IMR-90 (cell line): ENCODE results near the gene PLPP1. TPM values are rescaled to one million over a fixed set of nuclear protein-coding genes. Genes with fewer than 3 reads are reported as not detected.

Experiments
- ATAC-seq: fragments of 200-7000 bp; cut with Tn5 transposase; 2 replicates; pipeline ENCODE4 v1.9.1; 2020; ENCODE audit warnings: low read depth, mild to moderate bottlenecking, moderate library complexity
- BruUV-seq: library from RNA; stranded (reverse); fragments of 400-500 nt; replicated peaks from 2 replicates; lab custom pipeline; 2021; lab: Mats Ljungman, UMichigan
- CTCF ChIA-PET: fragments of 300-600 bp; formaldehyde crosslinking; extraction: SDS; loops from one replicate; lab custom pipeline; 2021; ENCODE audit warnings: antibody characterized with exemption; lab: Yijun Ruan, JAX
- POLR2A ChIA-PET: fragments of 300-600 bp; sonication (Branson Sonifier 250); formaldehyde crosslinking; loops from one replicate; lab custom pipeline; 2022; ENCODE audit warnings: antibody characterized with exemption; ENCODE audit not compliant: unreplicated experiment; lab: Charles Lee
- DNase-seq: peaks from one replicate; pipeline ENCODE4 v3.0.0; 2013
- H2AFZ ChIP-seq: replicated peaks from 2 replicates; pipeline ENCODE3; 2013; ENCODE audit warnings: low read length, mild to moderate bottlenecking; ENCODE audit not compliant: poor library complexity
- H2AK5ac ChIP-seq: 2 replicates; pipeline ENCODE4 v1.6.1; 2013; ENCODE audit warnings: low read depth, low read length, inconsistent platforms
- H2AK9ac ChIP-seq: replicated peaks from 2 replicates; pipeline ENCODE3; 2013; ENCODE audit warnings: mild to moderate bottlenecking, low read depth, low read length, moderate library complexity; ENCODE audit not compliant: poor library complexity
- H2BK120ac ChIP-seq: 2 replicates; pipeline ENCODE4 v1.6.1; 2013; ENCODE audit warnings: low read depth, low read length, inconsistent platforms
- H2BK15ac ChIP-seq: 3 replicates; pipeline ENCODE4 v1.6.1; 2013; ENCODE audit warnings: low read depth, low read length, inconsistent platforms
- H2BK20ac ChIP-seq: 2 replicates; pipeline ENCODE4 v1.6.1; 2013; ENCODE audit warnings: low read depth, mild to moderate bottlenecking, inconsistent platforms, low read length, moderate library complexity
- H2BK5ac ChIP-seq: 2 replicates; pipeline ENCODE4 v1.6.1; 2013; ENCODE audit warnings: mild to moderate bottlenecking, low read depth, low read length, inconsistent platforms; ENCODE audit not compliant: poor library complexity, severe bottlenecking
- H3K14ac ChIP-seq: replicated peaks from 2 replicates; pipeline ENCODE4 v1.6.1; 2013; ENCODE audit warnings: low read depth, low read length, inconsistent platforms
- H3K18ac ChIP-seq: 2 replicates; pipeline ENCODE4 v1.6.1; 2013; ENCODE audit warnings: low read depth, low read length, control low read depth
- H3K23ac ChIP-seq: 2 replicates; pipeline ENCODE4 v1.6.1; 2013; ENCODE audit warnings: low read depth, low read length, inconsistent platforms
- H3K27ac ChIP-seq: 2 replicates; pipeline ENCODE4 v1.5.1; 2013; ENCODE audit warnings: mild to moderate bottlenecking, control low read depth, low read length; ENCODE audit not compliant: insufficient read depth
- H3K27me3 ChIP-seq: 2 replicates; pipeline ENCODE4 v1.6.1; 2013; ENCODE audit warnings: low read length; ENCODE audit not compliant: control insufficient read depth, insufficient read depth
- H3K36me3 ChIP-seq: 2 replicates; pipeline ENCODE4 v1.6.1; 2013; ENCODE audit warnings: low read length, mixed read lengths; ENCODE audit not compliant: control insufficient read depth, insufficient read depth
- H3K4ac ChIP-seq: 2 replicates; pipeline ENCODE4 v1.6.1; 2013; ENCODE audit warnings: low read depth, low read length, inconsistent platforms
- H3K4me1 ChIP-seq: 2 replicates; pipeline ENCODE4 v1.6.1; 2013; ENCODE audit warnings: low read length, mixed read lengths; ENCODE audit not compliant: control insufficient read depth, insufficient read depth
- H3K4me2 ChIP-seq: 2 replicates; pipeline ENCODE4 v1.6.1; 2013; ENCODE audit warnings: low read depth, mild to moderate bottlenecking, control low read depth, low read length, moderate library complexity
- H3K4me3 ChIP-seq: 2 replicates; pipeline ENCODE4 v1.5.1; 2013; ENCODE audit warnings: low read depth, mild to moderate bottlenecking, control low read depth, low read length, moderate library complexity; ENCODE audit not compliant: insufficient read depth
- H3K56ac ChIP-seq: 2 replicates; pipeline ENCODE4 v1.6.1; 2013; ENCODE audit warnings: low read length, inconsistent platforms; ENCODE audit not compliant: insufficient read depth; ENCODE audit errors: extremely low read depth
- H3K79me1 ChIP-seq, 2 experiments: 2 replicates each; pipeline ENCODE4 v1.6.1; 2013; ENCODE audit warnings: low read length in 2 of 2, inconsistent platforms in 1 of 2, low read depth in 1 of 2
- H3K9ac ChIP-seq: 2 replicates; pipeline ENCODE4 v1.6.1; 2013; ENCODE audit warnings: low read depth, low read length, control low read depth
- H3K9me1 ChIP-seq: 2 replicates; pipeline ENCODE4 v1.6.1; 2013; ENCODE audit warnings: low read length, inconsistent platforms; ENCODE audit not compliant: insufficient read depth
- H3K9me3 ChIP-seq: 2 replicates; pipeline ENCODE4 v1.6.1; 2013; ENCODE audit warnings: low read length; ENCODE audit not compliant: control insufficient read depth, insufficient read depth
- H4K20me1 ChIP-seq: 2 replicates; pipeline ENCODE4 v1.6.1; 2013; ENCODE audit warnings: low read length, inconsistent platforms; ENCODE audit not compliant: insufficient read depth
- H4K5ac ChIP-seq: 2 replicates; pipeline ENCODE4 v1.6.1; 2013; ENCODE audit warnings: mild to moderate bottlenecking, low read depth, low read length, control low read depth
- H4K8ac ChIP-seq, 2 experiments: 2 replicates each; pipeline ENCODE4 v1.6.1; 2013; ENCODE audit warnings: low read depth in 2 of 2, low read length in 2 of 2, control low read depth in 1 of 2, inconsistent platforms in 1 of 2
- H4K91ac ChIP-seq: 2 replicates; pipeline ENCODE4 v1.6.1; 2013; ENCODE audit warnings: low read depth, low read length, inconsistent platforms; ENCODE audit not compliant: insufficient read depth
- CHD1 ChIP-seq: IDR thresholded peaks from 2 replicates; pipeline ENCODE4 v1.6.1; 2012; ENCODE audit warnings: low read depth, low read length, improper control_type of control experiment
- ELK1 ChIP-seq: fragments of 150-350 bp; IDR thresholded peaks from 2 replicates; pipeline ENCODE4 v1.6.1; 2016; ENCODE audit warnings: low read depth, mild to moderate bottlenecking, low read length, moderate library complexity, borderline replicate concordance
- MAFK ChIP-seq: IDR thresholded peaks from 2 replicates; pipeline ENCODE4 v1.6.1; 2012; ENCODE audit warnings: low read depth, low read length, improper control_type of control experiment
- MXI1 ChIP-seq: IDR thresholded peaks from 2 replicates; pipeline ENCODE4 v1.6.1; 2012; ENCODE audit warnings: low read depth, mild to moderate bottlenecking, low read length, moderate library complexity, borderline replicate concordance
- RFX5 ChIP-seq: IDR thresholded peaks from 2 replicates; pipeline ENCODE4 v1.8.0; 2012; ENCODE audit warnings: low read depth, mild to moderate bottlenecking, low read length, moderate library complexity
- USF2 ChIP-seq: fragments of 150-350 bp; IDR thresholded peaks from 2 replicates; pipeline ENCODE4 v1.6.1; 2017; ENCODE audit warnings: mild to moderate bottlenecking, antibody characterized with exemption, low read length, low read depth
- WGBS, 2 experiments: methylation state at CpG; one replicate each; pipeline versions ENCODE4 v1.1.5 to v1.1.7; 2013; ENCODE audit warnings: missing lambda C conversion rate in 2 of 2; ENCODE audit not compliant: insufficient read length in 1 of 2; ENCODE audit errors: extremely low coverage in 2 of 2; 5-methylcytosine and 5-hydroxymethylcytosine counted together
- dilution Hi-C: fragments of 300-500 bp; cut with HindIII; formaldehyde crosslinking; loops from one replicate; pipeline ENCODE4 v1.14.3; 2018; ENCODE audit warnings: low sequenced_read_pairs; ENCODE audit not compliant: unreplicated experiment
- in situ Hi-C: fragments of 300-500 bp; cut with MboI; formaldehyde crosslinking; loops from 3 replicates; pipeline ENCODE4 v1.14.3; 2019; ENCODE audit warnings: low sequenced_read_pairs, inconsistent platforms, mixed read lengths
- intact Hi-C: fragments of 100-400 bp; cut with micrococcal nuclease; formaldehyde crosslinking; loops from 2 replicates; pipeline ENCODE4 v1.10.0; 2022
- polyA plus RNA-seq, 3 experiments: library from polyadenylated mRNA; depleted of rRNA; stranded (reverse); fragments of >200 nt; gene quantifications; 2 replicates each; pipeline ENCODE4 v1.2.3, GENCODE V29; 2012; ENCODE audit warnings: low replicate concordance in 1 of 3
- total RNA-seq: library from RNA; depleted of rRNA; stranded (reverse); fragments of >200 nt; gene quantifications from 2 replicates; pipeline ENCODE4 v1.2.3, GENCODE V29; 2012

The PLPP1 gene
- total and polyA plus RNA-seq, 2 of the 4 experiments (the other 2 are of a cell fraction), result 19.2 to 21.3 TPM

GRCh38 chr5:55583578-55583977 is 48.8 kb upstream of the PLPP1 start (continued):
- TF ChIP-seq USF2 (no peak), ELK1 (no peak), MAFK (no peak), CHD1 (no peak)

DNA sequence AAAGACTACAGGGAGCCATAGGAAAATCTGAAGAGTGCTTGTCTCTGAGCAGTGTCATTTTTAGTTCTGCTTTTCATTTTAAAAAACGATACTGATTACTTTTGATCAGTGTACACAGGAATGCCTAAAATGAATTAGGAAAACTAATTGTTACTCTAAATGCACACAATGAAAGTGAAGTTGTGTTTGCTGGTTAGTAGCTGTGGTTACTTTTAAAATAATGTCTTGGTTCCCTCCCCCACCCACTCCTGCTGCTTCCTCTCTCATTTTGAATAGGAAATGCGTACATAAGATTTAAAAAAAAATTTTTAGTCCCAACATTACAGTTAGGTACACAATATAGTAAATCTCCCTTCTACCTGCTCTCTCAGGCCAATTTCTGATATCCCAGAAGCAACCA is 47.5 kb upstream of the PLPP1 start:
- H2AK9ac ChIP-seq, result no peak overlapping the region
- ATAC-seq (no peak), DNase-seq (no peak)
- H3K9me1 ChIP-seq, result peaks cover 7% of the 10 kb centered on the region; the same call in 1 of the 2 replicates
- no CpG with 5 or more reads among the region's 2 CpGs for WGBS, 2 experiments
- no peak overlapping the region for H3K4me3 ChIP-seq
- intact Hi-C loops, result no loop called here
- H3K23ac ChIP-seq, result no peak overlapping the region
- H4K91ac ChIP-seq, result no peak overlapping the region
- ChIA-PET CTCF (no interaction called here), POLR2A (no interaction called here)
- H4K20me1 ChIP-seq, result no peaks in the 10 kb centered on the region
- H4K5ac ChIP-seq, result no peak overlapping the region
- no peaks in the 10 kb centered on the region for H3K36me3 ChIP-seq
- no peak overlapping the region for H4K8ac ChIP-seq
- H2BK15ac ChIP-seq, result no peak overlapping the region
- H2BK20ac ChIP-seq, result no peak overlapping the region
- dilution Hi-C loops, result no loop called here
- in situ Hi-C loops, result no loop called here
- BruUV-seq, result no TSS peak
- no peak overlapping the region for H2AFZ ChIP-seq
- H2BK5ac ChIP-seq, result no peak overlapping the region
- no peak for TF ChIP-seq MXI1
- no peak for TF ChIP-seq RFX5
- H3K4me2 ChIP-seq, result no peak overlapping the region
- H2BK120ac ChIP-seq, result no peak overlapping the region
- H3K27ac ChIP-seq, result no peak overlapping the region
- H3K4me1 ChIP-seq, result peaks cover 12% of the 10 kb centered on the region; the same call in 1 of the 2 replicates
- H3K9ac ChIP-seq, result no peak overlapping the region
- H3K79me1 ChIP-seq, result no peaks in the 10 kb centered on the region
- H2AK5ac ChIP-seq, result no peak overlapping the region
- no peak overlapping the region for H3K14ac ChIP-seq
- no peak overlapping the region for H3K18ac ChIP-seq
- H3K56ac ChIP-seq, result no peak overlapping the region
- no peaks in the 10 kb centered on the region for H3K27me3 ChIP-seq
- no peak overlapping the region for H3K4ac ChIP-seq
- no peaks in the 10 kb centered on the region for H3K9me3 ChIP-seq
